ENCODE results near the gene OLFML2A. TPM values are rescaled to one million over a fixed set of nuclear protein-coding genes. Genes with fewer than 3 reads are reported as not detected.
"Not testable (repeated sequence)": the region's sequence is repeated elsewhere in the genome, so short reads cannot be mapped to it uniquely, and the experiment has no call there.

The OLFML2A gene
- total RNA-seq, 1 donor from 2014 or later: 188 TPM

- no peak for DNase-seq
These were observed 15.7 kb upstream of the OLFML2A start for GRCh38 chr9:124761196-124761595.

- DNase-seq: no peak
These were observed 15.2 kb upstream of the OLFML2A start for GRCh38 chr9:124761710-124762109.

GRCh38 chr9:124762633-124763032 is 14.3 kb upstream of the OLFML2A start:
- DNase-seq: no peak

- DNase-seq: peak; percentile 45
These were observed 12.0 kb upstream of the OLFML2A start for GRCh38 chr9:124764774-124765438.

- no peak for DNase-seq
These were observed 11.5 kb upstream of the OLFML2A start for GRCh38 chr9:124765439-124765835.

- no peak for DNase-seq
These were observed 10.6 kb upstream of the OLFML2A start for GRCh38 chr9:124766326-124766725.

GRCh38 chr9:124766815-124767554 is 9.9 kb upstream of the OLFML2A start:
- no peak for DNase-seq

- DNase-seq: no peak
These were observed 9.1 kb upstream of the OLFML2A start for GRCh38 chr9:124767821-124768220.

- no peak for DNase-seq
These were observed 8.6 kb upstream of the OLFML2A start for GRCh38 chr9:124768334-124768733.

GRCh38 chr9:124768750-124769548 is 8.0 kb upstream of the OLFML2A start:
- peak; percentile 43 for DNase-seq

GRCh38 chr9:124769549-124770358 is 7.2 kb upstream of the OLFML2A start:
- no peak for DNase-seq

- no peak for DNase-seq
These were observed 6.4 kb upstream of the OLFML2A start for GRCh38 chr9:124770359-124771020.

GRCh38 chr9:124771021-124771866 is 5.7 kb upstream of the OLFML2A start, which contains the start of gene NR6A1:
Gene NR6A1, minus strand, starts transcription at chr9:124771311.
- peak; percentile 99 for DNase-seq

- DNase-seq: peak; percentile 88
These were observed 4.9 kb upstream of the OLFML2A start for GRCh38 chr9:124771867-124772679.

- DNase-seq: not testable (repeated sequence)
These were observed 4.1 kb upstream of the OLFML2A start for GRCh38 chr9:124772877-124773276.

GRCh38 chr9:124773473-124774128 is 3.3 kb upstream of the OLFML2A start:
- DNase-seq: no peak

GRCh38 chr9:124774129-124774978 is 2.6 kb upstream of the OLFML2A start:
- DNase-seq: peak; percentile 94

GRCh38 chr9:124776618-124776953 is 347 bp upstream of the OLFML2A start:
- DNase-seq: no peak
